GM19240 (cell line): Measurements from ENCODE around the gene SOWAHA.

Source experiments
- DNase-seq: peaks from one replicate; pipeline ENCODE4 v3.0.0; 2011; ENCODE audit warnings: low spot score; ENCODE audit not compliant: insufficient read length

The SOWAHA gene

DNA sequence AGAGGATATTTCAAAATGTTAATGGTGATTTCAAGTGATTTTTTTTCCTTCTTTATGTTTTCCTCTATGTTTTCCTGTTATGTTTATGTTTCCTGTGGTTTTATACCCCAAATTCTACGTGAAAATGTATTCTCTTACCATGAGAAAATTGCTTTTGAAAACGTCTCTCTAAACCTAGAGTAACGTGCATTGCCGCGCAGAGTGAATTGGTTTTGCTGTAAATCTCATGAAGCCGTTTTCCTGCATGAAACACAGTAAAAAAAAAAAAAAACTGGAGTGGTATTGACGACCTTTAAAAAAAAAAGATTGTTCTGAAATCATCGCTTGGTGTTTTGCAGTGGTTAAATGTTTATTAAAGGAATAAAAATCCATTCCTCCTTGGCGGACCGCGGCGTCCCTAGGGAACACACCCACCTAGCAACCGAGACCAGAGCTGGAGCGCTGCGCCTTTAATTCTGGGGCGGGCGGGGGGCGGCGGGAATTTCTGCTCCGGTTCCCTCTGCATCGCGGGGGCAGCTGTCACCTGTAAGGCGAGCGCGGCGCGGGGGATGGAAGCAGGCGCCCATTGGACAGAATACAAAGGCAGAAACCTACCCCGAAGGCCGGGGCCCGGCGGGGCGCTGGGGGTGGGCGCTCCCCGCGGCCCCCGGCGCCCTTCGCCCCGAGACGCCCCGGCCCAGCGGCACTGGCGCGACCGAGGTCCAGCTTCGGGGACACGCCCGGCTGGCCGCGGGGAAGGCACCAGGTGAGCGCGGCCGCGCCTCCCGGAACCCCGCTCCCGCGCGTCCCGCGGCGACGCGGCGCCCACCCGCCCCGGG, at the start of gene SOWAHA:
Gene SOWAHA, plus strand, starts transcription at position 522 of the 818 bp plus-strand sequence. CDS start 320 bp downstream, outside the sequence.
- no peak for DNase-seq

DNA sequence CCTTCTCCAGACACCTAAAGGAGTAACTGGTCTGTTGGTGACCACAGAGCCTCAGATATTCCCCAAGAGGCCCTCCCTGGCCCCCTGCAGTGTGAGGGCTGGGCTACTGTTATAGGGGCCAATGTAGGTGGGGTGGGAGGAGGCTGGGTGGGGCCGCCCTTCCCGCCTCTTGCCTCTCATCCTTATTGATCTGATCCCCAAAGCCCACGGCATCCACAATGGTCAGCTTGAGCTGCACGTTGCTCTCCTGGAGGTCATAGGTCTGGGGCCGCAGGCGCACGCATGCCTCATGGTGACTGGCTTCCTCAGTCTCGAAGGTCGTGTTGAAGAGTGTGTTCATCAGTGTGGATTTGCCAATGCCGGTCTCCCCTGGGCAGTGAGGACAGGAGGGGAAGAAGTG, 49.1 kb upstream of the SOWAHA start:
- DNase-seq, result no peak

DNA sequence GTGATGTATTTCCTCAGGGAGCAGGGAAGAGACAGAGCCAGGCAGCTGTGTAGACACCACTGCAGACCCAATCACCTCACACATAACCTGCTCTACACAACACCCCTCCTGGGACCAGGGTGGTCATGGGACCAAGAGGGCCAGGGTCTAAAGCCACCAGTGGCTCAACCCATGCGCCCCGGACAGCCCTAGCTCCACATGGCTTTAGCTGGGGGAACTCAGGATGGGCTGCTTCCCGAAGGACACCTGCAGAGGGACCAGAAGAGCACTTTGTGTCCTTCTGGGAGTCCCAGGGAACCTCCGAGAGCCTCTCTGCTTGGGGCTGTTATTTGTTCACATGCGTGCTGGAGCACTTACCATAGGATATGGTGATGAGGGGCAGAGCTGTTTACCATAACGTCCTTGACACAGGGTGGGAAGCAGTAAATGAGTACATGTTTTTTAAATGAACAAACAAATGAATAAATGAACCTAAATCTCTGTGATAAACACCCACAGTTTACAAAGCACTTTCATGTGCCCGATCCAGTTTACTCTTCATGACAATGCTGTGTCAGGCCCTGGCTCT, 48.3 kb upstream of the SOWAHA start:
- DNase-seq, result no peak

DNA sequence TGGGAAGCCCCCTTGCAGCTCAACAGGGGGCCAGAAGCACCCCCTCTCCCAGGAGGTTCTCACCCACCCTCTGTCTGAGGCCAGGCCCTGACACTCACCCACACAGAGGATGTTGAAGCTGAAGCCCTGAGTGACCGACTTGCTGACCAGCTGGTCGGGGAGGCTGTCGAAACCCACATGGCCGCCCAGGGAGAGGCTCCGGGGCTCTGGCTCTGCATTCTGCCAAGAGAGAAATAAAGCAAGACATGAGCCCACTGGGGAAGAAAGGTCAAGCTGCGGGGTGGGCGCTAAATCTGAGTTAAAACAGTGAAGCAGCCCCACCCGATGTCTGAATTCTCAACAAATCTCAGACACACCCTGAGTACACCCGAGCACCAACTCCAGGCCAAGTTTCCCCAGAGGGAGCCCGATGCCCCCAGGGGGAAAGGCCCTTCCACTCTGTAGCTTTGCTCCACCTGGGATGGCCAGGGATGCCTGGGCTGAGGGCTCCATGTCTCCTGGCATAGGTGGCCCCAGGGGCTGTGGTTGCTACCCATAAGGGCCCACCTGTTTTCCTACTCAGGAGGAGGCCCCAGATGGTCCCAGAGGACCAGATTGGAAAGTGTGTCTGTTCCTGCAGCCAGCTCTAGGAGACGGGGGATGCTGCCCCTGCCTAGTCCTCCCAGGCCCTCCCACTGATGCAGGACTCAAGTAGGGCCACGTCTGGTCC, 47.6 kb upstream of the SOWAHA start:
- DNase-seq, result no peak

DNA sequence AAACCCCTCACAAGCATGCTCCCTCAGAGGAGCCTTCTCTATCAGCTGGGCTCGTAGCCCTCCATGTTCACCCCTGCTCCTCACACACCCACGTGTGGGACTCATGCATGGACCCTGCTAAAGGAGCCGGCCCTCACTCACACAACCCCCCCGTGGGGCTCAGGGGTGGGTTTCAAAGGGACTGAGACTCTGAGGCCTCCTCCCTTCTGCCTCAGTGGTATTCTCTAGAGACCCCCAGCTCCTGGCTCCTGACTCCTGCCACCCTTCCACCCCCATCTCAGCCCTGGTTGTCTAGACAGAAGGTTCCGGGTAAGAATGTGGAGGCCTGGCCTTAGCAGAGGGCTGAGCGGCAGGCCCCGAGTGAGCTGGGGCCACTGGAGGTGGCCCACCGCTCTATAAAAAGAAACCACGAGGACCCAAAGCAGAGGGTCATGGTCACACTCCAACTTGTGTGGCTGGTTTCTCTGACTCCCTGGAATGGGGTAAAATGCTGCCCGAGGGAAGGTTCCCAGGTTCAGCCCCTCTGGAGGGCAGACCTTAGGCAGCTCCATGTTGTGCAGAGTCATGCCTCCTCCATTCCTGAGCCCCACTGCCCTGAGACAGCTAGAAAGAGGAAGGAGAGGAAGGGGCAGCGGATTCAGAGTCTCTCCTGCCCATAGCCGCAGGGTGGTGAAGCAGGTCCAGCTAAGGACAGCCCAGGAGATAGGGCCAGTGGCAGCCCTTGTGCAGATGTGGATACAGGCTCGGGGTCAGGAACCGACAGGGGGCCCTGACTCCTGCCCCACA, 46.9 kb upstream of the SOWAHA start:
- DNase-seq, result no peak

DNA sequence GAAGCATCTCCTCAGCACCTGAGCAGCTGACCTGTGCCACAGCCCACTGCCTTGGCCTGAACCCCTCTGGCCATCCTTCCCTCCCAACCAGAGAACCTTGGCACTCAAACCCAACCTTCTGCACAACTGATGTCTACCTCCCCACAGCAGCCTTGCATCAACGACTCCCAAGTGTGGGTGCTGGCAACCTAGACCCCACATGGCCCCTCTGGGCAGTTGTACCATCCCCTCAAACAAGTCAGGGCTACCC, 46.4 kb upstream of the SOWAHA start:
- no peak for DNase-seq

DNA sequence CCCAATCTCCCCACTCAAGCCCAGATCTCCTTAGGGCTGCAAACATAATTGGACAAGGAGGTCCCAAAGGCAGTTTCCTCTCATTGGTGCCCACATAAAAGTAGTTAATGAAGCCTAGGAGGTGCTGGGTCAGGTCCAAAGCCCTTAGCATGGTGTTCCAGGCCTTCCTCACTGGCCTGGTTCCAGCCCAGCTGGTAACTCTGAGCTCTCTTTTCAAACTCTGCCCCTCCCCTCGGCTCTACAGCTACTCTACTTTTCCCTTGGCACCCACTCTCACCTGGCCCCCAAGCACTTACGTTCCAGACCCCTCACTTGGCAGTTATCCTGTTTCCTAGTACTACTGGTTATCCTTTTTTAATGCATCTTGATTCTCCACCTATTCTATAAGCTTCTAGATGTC, 46.0 kb upstream of the SOWAHA start:
- no peak for DNase-seq

DNA sequence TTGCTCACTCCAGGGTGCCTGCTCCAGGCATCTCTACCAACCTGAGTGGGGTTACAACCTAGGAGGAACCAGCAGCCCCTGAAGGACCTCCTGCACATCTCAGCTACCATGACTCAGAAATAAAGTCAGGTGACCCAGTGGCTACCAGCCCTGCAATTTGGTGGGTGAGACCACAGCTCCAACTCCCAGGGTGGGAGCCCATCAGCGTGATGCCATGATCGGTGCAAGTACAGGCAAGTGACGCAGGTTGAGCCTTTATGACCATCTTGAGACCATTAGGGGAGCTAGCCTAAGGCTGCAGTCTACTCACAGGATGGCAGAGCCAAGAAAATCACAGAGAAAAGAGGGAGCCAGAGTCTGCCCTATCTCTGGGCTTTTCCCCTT, 44.6 kb upstream of the SOWAHA start:
- no peak for DNase-seq

DNA sequence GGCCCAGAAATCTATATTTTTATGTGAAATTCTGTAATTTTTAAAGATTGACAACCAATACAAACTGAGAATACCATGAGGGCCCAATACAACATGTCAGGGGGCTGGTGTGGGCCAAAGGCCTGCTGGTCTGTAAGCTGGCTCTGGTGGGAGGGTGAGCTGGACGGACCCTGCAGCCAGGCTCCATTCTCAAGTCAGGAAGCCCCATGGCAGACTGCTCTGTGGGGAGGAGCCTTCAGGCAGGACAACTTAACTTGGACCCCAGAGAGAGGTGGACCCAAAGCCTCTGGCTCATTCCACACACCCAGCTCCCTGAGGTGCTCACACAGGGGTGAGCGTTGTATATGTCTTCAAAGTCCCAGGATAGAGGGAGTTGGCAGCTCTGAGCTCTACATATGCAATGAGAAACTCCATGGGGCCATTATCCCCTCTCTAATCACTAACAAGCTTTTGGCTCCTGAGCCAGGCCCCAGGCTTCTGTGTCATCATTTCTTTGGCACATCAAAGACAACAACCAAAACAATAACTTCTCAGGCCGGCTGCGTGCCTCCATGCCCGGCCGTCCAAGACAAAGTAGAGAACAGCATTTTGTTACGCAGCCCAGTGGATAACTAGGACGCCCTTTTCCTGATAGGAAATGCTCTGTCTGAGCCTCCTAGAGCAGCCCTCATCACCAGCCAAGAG, 42.5 kb upstream of the SOWAHA start:
- no peak for DNase-seq

DNA sequence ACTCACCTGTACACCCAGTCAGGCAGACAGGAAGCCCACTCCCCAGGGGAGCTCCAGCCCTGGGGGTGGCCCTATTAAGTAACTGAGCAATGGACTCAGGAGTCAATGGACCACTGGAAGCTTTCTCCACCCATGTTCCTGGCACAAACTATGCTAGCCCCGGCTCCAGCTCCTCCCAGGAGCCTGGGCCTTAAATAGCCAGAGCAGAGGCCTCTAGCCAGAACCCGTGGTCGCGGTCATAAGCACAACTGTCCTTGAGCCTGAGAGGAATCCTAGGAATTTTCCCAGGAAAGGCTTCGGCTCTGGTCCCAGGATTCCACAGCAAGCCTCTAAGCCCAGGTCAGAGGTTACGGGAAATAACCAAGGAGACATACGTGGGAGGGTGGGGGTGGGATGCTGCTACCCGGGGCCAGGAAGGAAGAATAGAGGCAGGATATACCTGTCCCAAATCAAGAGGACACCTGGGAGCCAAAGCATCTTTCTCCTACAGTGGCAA, 41.6 kb upstream of the SOWAHA start:
- DNase-seq, result no peak

DNA sequence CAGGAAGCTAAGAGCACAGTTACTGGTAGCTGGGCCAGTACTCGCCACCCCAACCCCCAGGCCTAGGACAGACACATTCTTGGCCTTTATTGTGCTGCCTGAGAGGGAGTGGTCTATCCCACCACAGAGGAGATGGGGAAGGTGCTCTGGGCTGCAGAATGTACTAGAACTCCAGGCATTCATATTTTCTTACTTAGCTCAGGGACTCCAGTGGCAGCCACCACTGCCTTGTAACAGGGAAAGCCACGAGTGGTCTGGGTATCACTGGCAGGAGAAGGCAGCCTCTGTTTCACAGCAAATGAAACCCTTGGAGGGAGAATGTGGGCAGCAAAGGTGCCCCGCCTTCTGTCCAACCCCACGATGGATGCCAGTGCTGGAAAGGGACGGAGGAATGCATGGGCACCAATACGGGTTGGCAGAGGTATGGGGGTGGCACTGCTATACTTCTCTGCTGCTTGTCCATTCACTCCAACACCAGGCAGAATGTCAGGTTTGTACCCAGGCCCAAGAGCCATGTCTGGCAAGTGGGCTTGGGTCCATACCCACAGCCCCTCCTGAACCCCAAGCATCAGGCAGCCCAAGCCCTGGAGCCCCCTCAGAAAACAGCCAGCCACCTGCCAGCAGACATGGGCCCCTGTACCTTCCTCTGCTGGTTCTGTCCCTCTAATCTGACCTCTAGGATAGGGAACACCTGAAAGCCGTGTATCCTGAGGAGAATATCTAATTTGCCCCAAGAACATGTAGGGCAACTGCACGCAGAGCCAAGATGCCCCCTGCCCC, 40.6 kb upstream of the SOWAHA start:
- no peak for DNase-seq

DNA sequence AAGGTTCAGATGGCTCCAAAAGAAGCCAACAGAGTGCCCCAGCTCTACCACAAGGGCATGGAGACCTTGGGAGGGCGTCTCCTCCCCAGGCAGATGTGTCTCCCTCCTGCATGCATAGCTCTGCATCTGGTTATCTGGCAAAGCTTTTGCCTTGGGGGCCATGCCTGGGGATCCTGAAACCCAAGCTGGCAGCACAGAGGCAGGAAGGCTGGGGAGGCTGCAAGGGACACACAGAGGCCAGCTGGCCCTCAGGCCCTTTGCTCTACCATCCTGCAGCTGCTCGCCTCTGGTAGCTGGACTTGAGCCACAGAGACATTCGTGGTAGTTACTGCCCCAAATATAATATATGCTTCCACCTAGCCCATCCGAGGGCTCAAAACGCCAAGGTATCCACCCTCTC, 40.0 kb upstream of the SOWAHA start:
- no peak for DNase-seq

DNA sequence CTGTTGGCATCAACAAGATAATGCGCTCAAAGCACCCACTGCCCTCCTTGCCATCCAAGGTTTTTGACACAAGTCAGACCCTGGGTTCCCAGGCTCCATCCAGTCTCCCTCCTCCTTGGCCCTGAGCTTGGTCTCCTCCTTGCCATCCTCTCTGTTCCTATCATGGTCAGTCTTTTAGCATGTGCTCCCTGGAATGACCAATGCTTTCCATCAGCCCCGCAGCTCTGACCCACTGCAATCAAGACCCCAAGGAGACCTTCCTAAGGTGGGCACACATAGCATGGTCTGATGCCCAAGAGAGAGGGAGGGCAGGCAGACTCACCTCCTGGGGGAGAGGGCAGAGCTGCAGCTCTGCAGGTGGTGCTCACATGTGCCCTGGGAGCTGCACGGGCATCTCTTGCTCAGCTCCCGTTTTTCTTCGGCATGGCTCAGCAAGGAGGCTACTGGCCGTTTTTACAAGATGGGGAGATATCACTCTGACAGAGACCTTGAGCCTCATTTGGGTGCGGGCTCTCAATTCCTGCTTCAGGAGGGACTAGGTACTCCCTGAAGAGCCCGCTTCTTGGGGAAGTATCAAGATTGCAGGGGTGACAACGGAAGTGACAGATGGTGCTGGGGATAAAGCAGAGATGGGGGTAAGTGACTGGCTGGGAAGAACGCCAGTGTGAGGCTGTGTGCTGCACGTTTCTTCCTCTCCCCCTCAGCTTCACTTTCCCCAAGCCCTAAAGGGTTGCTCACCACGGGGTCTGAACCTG, 39.3 kb upstream of the SOWAHA start:
- DNase-seq, result no peak

DNA sequence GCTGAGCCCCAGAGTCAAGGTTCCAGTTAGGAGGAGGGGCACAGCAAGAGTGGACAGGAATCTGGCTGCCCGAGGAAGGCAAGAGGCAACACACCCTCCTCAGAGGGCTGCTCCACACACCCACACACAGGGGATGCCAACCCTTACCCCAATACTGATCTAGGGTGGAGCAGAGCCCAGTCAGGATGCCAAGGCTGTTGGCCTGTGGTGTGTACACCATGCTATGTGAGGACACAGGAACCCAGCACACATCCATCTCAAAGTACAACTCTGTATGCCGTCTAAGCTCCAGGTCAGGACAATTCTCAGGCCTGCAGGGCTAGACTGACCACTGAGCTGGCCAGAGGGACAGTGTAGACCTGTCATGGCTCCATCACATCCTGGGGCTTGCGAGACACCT, 38.7 kb upstream of the SOWAHA start:
- no peak for DNase-seq

DNA sequence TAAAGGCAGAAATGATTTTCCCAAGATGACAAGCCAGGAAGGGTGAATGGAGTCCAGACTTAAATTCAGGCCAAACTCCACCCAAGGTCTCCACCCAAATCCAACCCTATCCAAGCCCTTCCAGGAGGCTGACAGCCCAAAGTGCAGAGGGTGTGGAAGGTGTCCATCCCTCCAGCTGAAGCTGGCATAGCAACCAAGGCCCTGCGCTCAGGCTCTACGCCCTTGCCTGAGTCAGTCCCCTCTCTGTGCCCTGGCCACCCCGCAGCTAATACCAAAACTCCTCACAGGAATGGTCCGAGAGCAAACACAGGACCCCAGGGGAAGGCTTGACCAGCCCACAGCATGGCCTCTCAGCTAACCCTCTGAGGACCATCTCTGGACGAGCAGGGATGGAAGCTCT, 38.2 kb upstream of the SOWAHA start:
- no peak for DNase-seq

DNA sequence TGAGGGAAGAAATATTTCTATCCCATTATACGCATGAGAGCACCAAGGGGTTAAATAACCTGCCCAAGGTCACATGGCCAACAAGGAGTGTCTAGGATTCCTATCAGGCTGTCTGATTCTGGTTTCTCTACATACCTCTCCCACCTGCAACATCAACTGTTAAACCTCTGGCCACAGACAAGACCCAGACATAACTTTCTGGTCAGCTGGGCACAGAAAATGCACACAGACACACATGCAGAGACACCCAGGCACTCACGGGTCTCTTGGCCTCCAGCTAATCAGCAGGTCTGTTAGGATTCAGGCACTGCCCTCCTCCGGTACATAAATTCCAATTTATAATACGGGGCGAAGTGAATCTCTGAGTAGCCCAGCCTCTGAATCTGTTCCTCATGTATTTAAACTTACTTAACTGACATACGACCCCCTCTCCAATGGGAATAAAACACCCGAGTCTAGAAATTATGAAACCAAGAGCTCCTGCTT, 37.6 kb upstream of the SOWAHA start:
- DNase-seq, result no peak

DNA sequence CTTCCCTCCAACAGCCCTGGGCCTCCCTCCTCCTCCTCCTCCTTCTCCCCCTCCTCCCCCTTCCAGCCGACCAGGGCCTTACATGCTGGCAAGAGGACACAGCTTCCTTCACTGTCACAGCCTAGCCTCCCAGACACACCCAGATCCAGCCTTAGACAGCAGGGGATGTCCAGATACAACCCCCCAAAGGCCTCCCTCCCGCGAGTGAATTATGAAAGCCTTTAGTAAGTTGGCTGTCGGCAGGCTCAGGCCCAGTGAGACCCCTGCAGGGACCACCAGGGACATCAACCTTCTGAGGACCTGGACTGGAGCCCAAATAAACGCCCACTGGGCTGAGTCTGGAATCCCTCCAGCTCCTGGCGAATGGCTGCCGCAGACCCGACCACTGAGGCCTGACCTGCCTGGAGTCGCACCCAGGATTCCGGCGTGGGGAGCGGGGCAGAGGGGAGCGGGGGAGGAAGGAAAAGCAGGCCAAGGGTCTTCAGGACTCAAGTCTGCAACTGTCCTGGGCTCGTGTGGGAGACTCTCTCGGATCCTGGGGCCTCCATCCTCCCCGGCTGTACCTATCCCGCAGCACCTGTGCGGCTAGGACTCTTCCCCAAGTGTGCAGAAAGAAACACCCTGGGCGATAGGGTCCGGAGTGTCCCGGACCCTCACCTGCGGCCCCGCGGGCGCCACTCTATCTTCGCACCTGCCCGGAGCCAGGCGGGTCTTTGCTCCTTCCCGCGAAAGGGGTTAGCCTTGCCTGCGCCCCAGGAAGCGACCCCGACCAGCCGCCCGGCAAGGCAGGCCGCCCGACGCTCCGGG, 36.8 kb upstream of the SOWAHA start:
- DNase-seq, result no peak

DNA sequence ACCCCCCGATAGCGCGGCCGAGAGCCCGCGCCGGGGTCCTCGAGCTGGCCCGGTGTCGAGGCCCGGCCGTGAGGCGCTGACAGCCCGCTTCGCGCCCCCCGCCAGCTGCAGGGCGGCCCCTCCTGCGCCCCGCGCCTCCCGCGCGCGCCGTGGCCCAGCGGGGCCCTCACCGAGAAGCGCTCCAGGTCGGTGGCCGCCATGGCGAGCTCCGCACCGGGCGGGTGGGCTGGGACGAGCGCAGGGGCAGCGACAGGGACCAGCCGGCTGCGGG, 36.2 kb upstream of the SOWAHA start:
- no peak for DNase-seq
